Heart left ventricle (tissue), 16 donors: ENCODE data around the gene ATP9B. TPM values are rescaled to one million over a fixed set of nuclear protein-coding genes. Genes with fewer than 3 reads are reported as not detected.

Experiments
- ATAC-seq, 4 donors: fragments of 200-7000 bp; cut with Tn5 transposase; one replicate each; pipeline ENCODE4 v1.9.1; 2020 to 2022; ENCODE audit warnings: moderate library complexity in 4 of 4, mild to moderate bottlenecking in 3 of 4, moderate number of reproducible peaks in 1 of 4
- DNase-seq, 5 donors: peaks; one replicate each; pipeline ENCODE4 v3.0.0-alpha.2; 2020
- H3K27ac ChIP-seq, 12 donors: fragments of 200-600 bp; sonication (generic) in 4 of 12; one replicate each; pipeline versions ENCODE4 v1.5.0 to v1.8.0; 2016 to 2022; ENCODE audit warnings: mild to moderate bottlenecking in 2 of 12
- H3K27me3 ChIP-seq, 9 donors: fragments of 200-600 bp; sonication (generic) in 2 of 9; one replicate each; pipeline versions ENCODE4 v1.5.1 to v1.8.0; 2016 to 2022; ENCODE audit warnings: mild to moderate bottlenecking in 3 of 9
- H3K36me3 ChIP-seq, 9 donors: fragments of 200-600 bp; sonication (generic) in 2 of 9; one replicate each; pipeline versions ENCODE4 v1.5.0 to v1.8.0; 2018 to 2022; ENCODE audit warnings: mild to moderate bottlenecking in 2 of 9
- H3K4me1 ChIP-seq, 12 donors: fragments of 200-600 bp; sonication (generic) in 4 of 12; one replicate each; pipeline versions ENCODE4 v1.5.0 to v1.8.0; 2016 to 2022; ENCODE audit warnings: mild to moderate bottlenecking in 3 of 12
- H3K4me3 ChIP-seq, 12 donors: fragments of 200-600 bp; sonication (generic) in 4 of 12; one replicate each; pipeline versions ENCODE4 v1.5.0 to v1.8.0; 2017 to 2022; ENCODE audit warnings: mild to moderate bottlenecking in 9 of 12, moderate library complexity in 4 of 12
- H3K9me3 ChIP-seq, 12 donors: fragments of 200-600 bp; sonication (generic) in 4 of 12; one replicate each; pipeline versions ENCODE4 v1.5.0 to v1.8.0; 2016 to 2022; ENCODE audit warnings: mild to moderate bottlenecking in 1 of 12
- POLR2A ChIP-seq, 2 donors: fragments of 450-650 bp; IDR thresholded peaks; one replicate each; pipeline ENCODE4 v1.6.1; 2017; ENCODE audit warnings: antibody characterized with exemption in 2 of 2, mild to moderate bottlenecking in 2 of 2, moderate library complexity in 2 of 2
- WGBS, 4 donors: extraction: QIAGEN DNeasy Blood & Tissue Kit in 2 of 4; methylation state at CpG; one replicate each; pipeline versions ENCODE4 v1.1.5 to v1.1.7; 2013 to 2018; 5-methylcytosine and 5-hydroxymethylcytosine counted together
- intact Hi-C, 10 donors: fragments of 100-400 bp; cut with DNase I; formaldehyde crosslinking; loops; one replicate each; pipeline versions ENCODE4 v1.11.1 to v1.14.2; 2022
- polyA plus RNA-seq, 2 donors: library from polyadenylated mRNA; stranded (reverse); fragments of 200-250 nt; gene quantifications; one replicate each; pipeline ENCODE4 v1.2.3, GENCODE V29; 2013
- total RNA-seq, 9 donors: library from RNA; depleted of rRNA in 2 of 9; stranded (reverse); fragments of >200 nt in 2 of 9; fragmentation: NEBNext Ultra II Directional in 3 of 9; extraction: Animal tissue kit (Norgen Biotek cat#: 25700) in 3 of 9; gene quantifications; one replicate each; pipeline versions ENCODE4 v1.1.0 to v1.2.4, GENCODE V29; 2016 to 2023
- TF ChIP-seq, protein P1 (sequence below), 12 donors: fragments of 200-600 bp; sonication (generic) in 4 of 12; IDR thresholded peaks; one replicate each; pipeline versions ENCODE4 v1.5.0 to v1.8.0; 2018 to 2022; ENCODE audit warnings: antibody characterized with exemption in 12 of 12, mild to moderate bottlenecking in 5 of 12
- donor health status: ischemic (EF 13 %, LVEDD 7.1; RV severe dilation, severe dysfunction).
- donor health status: healthy with polysubstance abuse.
- donor health status: DM: no; HTN: yes; CAD: no.
- donor health status: DM: no; HTN: no; CAD: no.
- donor health status: ischemic (EF 25% LVEDD 6.9; RV normal size, moderate dysfunction).
- donor health status: ischemic (EF 25% LVEDD 5.7; RV mildly dilated, moderate dysfunction).
- donor health status: healthy.
- donor health status: DM: yes; HTN: yes; CAD: no.
- donor health status: ischemic (EF 35%, LVEDD 5.7; RV mildly dilated, moderate dysfunction).
- donor health status: nonischemic (EF 11% LVEDD 7.7; RV severe dilation, severe dysfunction).
- donor health status: DM: yes; HTN: yes; CAD: no.
- donor health status: PGD.
- donor health status: ischemic (EF 29% LVEDD 5.4; RV normal size, mild dysfunction).
- donor health status: nonischemic (EF 23%, LVEDD 6.1; RV moderate dilation, normal function).

ATP9B gene
- total and polyA plus RNA-seq, 11 donors = 7.4 to 23.9 (median 12.8) TPM

DNA sequence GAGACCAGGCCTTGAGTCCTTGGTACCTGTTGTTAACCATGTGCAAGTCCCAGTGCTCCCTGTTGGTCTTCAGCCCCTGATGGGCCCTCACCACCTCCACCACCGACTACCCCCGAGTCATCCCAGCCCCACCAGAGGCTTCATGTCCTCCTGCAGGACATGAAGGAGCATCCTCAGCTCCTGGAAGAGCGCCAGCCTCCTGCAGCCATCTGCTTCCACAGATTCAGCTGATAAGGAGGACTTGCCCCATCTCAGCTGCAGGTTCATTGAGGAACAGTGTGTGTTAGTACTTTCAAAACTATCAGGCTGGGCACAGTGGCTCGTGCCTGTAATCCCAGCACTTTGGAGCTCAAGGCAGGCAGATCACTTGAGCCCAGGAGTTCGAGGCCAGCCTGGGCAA lies 151.9 kb downstream of the ATP9B start:
- ATAC-seq (no peak), DNase-seq (no peak)
- no peak overlapping the region for H3K4me3 ChIP-seq
- TF ChIP-seq, protein P1, sequence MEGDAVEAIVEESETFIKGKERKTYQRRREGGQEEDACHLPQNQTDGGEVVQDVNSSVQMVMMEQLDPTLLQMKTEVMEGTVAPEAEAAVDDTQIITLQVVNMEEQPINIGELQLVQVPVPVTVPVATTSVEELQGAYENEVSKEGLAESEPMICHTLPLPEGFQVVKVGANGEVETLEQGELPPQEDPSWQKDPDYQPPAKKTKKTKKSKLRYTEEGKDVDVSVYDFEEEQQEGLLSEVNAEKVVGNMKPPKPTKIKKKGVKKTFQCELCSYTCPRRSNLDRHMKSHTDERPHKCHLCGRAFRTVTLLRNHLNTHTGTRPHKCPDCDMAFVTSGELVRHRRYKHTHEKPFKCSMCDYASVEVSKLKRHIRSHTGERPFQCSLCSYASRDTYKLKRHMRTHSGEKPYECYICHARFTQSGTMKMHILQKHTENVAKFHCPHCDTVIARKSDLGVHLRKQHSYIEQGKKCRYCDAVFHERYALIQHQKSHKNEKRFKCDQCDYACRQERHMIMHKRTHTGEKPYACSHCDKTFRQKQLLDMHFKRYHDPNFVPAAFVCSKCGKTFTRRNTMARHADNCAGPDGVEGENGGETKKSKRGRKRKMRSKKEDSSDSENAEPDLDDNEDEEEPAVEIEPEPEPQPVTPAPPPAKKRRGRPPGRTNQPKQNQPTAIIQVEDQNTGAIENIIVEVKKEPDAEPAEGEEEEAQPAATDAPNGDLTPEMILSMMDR (IDR thresholded peaks at IDR 0.05) = no peak
- no peak for TF ChIP-seq POLR2A (IDR thresholded peaks at IDR 0.05)
- no peaks in the 10 kb centered on the region for H3K27me3 ChIP-seq
- H3K9me3 ChIP-seq = no peaks in the 10 kb centered on the region
- no peak overlapping the region for H3K27ac ChIP-seq
- intact Hi-C loops = no loop called here
- H3K36me3 ChIP-seq = peaks cover 0 to 7% (median 0%) of the 10 kb centered on the region in 9 donors
- WGBS, 4 donors = 94 to 100% (median 95%) methylated on average over 5 of the region's 5 CpGs
- no peaks in the 10 kb centered on the region for H3K4me1 ChIP-seq

DNA sequence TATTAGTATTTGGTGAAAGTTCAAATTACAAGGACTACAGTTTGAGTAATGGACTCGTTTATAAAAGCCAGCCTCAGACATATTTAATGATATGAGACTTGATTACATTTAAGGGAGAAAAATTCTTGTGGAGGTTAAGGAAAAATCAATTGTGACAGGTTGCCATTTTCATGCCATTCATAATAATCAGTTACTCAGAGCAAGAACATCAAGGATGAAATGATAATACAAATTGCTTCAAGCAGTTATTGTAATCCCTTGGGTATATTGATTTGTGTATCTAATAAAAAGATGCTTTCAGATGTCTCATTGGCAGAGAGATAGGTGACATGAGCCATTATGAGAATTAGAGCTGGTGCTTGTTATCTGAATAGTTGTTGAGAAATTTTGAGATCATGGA lies 153.6 kb downstream of the ATP9B start:
- peaks cover 0 to 3% (median 0%) of the 10 kb centered on the region in 9 donors for H3K36me3 ChIP-seq
- intact Hi-C loops = no loop called here
- H3K27me3 ChIP-seq = no peaks in the 10 kb centered on the region
- H3K27ac ChIP-seq = no peak overlapping the region
- H3K4me3 ChIP-seq = no peak overlapping the region
- TF ChIP-seq, protein P1 (IDR thresholded peaks at IDR 0.05) = no peak
- no peak for TF ChIP-seq POLR2A (IDR thresholded peaks at IDR 0.05)
- no peak for ATAC-seq
- no peak for DNase-seq
- H3K4me1 ChIP-seq = no peaks in the 10 kb centered on the region
- 85 to 98% (median 89%) methylated on average over 1 of the region's 1 CpG for whole genome bisulfite sequencing, 4 donors
- H3K9me3 ChIP-seq = no peaks in the 10 kb centered on the region

DNA sequence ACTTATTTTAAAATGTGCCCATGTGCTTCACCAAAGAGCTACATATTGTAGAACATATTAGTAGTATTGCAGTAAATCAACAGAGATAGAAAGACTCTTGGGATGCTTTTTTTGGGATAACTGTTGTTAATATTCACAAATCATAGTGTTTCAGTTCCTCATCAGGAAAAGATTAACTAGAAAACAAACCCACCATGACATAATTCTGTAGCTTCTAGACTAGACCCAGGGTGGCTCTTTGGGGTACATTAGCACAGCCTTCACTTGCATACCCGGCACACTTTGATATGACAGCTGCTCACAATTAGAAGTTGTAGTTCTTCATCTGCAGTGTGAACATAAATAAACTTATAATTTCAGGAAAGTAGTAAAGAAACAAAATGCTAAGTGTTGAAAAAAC lies 154.2 kb downstream of the ATP9B start:
- peaks cover 0 to 3% (median 0%) of the 10 kb centered on the region in 9 donors for H3K36me3 ChIP-seq
- 92 to 96% (median 94%) methylated on average over 1 of the region's 1 CpG for WGBS, 4 donors
- no peaks in the 10 kb centered on the region for H3K4me1 ChIP-seq
- no peak overlapping the region for H3K27ac ChIP-seq
- DNase-seq (no peak), ATAC-seq (no peak)
- H3K27me3 ChIP-seq = no peaks in the 10 kb centered on the region
- intact Hi-C loops = no loop called here
- TF ChIP-seq, protein P1 (IDR thresholded peaks at IDR 0.05) = no peak
- TF ChIP-seq POLR2A (IDR thresholded peaks at IDR 0.05) = no peak
- H3K9me3 ChIP-seq = no peaks in the 10 kb centered on the region
- H3K4me3 ChIP-seq = no peak overlapping the region

DNA sequence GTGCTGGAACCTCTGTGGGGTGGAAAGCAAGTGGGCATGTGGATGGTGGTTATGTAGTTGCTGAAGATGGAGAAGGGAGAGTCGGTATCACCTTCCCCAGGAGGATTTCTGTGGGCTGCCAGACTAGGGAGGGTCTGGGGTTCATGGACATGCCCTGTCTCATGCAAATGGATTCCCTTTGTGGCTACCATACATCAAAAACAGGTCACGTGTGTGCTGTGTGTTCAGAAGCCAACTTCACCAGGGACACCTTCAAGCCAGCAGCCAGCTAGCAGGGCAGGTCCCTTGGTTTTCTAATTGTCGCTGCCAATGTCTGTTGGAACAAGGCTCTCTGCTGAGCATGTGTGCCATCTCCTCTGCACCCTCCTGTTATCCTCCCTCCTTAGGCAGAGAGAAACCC lies 155.2 kb downstream of the ATP9B start:
- H3K4me1 ChIP-seq = no peaks in the 10 kb centered on the region
- no peak for TF ChIP-seq POLR2A (IDR thresholded peaks at IDR 0.05)
- TF ChIP-seq, protein P1 (IDR thresholded peaks at IDR 0.05) = no peak
- H3K4me3 ChIP-seq = no peak overlapping the region
- intact Hi-C loops = no loop called here
- no peak for DNase-seq
- H3K27ac ChIP-seq = no peak overlapping the region
- H3K27me3 ChIP-seq = no peaks in the 10 kb centered on the region
- WGBS, 4 donors = 97 to 100% (median 97%) methylated on average over 2 to 3 of the region's 3 CpGs
- H3K36me3 ChIP-seq = peaks cover 0 to 3% (median 0%) of the 10 kb centered on the region in 9 donors
- ATAC-seq = no peak
- no peaks in the 10 kb centered on the region for H3K9me3 ChIP-seq
